Activated CD8-positive, alpha-beta memory T cell treated with anti-CD3 and anti-CD28 coated beads for 48 hours (primary cell): ENCODE data around the gene HCFC1R1.
"Not testable (repeated sequence)": the region's sequence is repeated elsewhere in the genome, so short reads cannot be mapped to it uniquely, and the experiment has no call there.

Source experiments
- DNase-seq, 3 experiments: peaks; one replicate each; pipeline ENCODE4 v3.0.0-alpha.2; 2020; ENCODE audit warnings: low read depth in 2 of 3, low spot score in 2 of 3

Gene HCFC1R1

GRCh38 chr16:3057181-3058138, 33.7 kb upstream of the HCFC1R1 start:
- DNase-seq: no peak

- DNase-seq: no peak
Observed at GRCh38 chr16:3056336-3057180, 32.8 kb upstream of the HCFC1R1 start.

DNA sequence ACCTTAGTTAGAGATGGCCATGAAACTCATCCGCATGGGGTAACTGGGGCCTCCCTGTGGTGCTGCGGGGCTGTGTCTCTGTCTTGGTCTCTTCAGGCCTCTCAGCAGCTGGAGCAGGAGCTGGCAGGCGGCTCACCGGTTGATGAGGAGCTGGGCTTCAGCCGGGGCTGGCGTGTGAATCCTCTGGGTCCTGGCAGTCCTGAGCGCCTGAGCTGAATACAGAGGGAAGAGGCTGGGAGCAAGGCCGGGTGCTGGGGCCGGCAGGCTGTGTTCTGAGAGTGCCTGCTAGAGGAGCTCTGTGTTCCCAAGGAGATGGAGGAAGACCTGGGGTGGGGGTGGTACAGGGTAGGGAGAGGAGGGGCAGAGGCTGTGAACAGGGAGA, 32.0 kb upstream of the HCFC1R1 start:
- not testable (repeated sequence) for DNase-seq

- DNase-seq: no peak
Observed at GRCh38 chr16:3054965-3055733, 31.4 kb upstream of the HCFC1R1 start.

DNA sequence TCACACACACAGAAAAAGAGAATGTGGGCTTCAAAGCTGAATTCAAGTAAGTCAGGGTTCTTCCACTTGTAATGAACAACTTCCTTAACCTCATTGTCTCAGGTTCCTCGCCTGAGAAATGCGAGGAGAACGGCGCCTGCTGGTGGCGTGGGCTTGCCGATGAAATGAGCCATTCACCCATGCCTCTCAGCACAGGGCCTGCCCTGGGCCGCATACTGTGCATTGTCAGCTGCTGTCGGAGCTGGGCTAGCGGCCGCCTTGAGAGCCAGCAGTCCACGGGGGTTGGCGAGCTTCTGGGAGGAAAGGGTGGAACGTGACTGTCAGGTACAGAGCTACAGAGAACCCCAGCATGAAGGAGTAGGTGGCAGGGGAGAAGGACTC, 29.6 kb upstream of the HCFC1R1 start:
- not testable (repeated sequence) for DNase-seq

GRCh38 chr16:3052571-3053329, 29.0 kb upstream of the HCFC1R1 start:
- not testable (repeated sequence) for DNase-seq

- no peak for DNase-seq
Observed at GRCh38 chr16:3051494-3051893, 27.8 kb upstream of the HCFC1R1 start.

DNA sequence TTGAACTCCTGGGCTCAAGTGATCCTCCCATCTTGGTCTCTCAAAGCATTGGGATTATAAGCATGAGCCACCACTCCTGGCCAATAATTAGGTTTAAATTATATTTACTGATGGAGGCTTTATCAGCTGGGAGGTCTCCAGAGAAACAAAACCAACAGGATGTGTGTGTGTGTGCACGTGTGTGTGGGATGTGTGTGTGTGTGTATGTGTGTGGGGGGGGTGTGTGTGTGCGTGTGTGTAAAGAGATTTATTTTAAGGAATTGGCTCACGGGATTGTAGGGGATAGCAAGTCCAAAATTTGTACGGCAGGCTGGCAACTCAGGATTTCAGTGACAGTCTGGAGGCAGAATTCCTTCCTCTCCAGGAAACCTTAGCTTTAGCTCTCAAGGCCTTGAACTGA, 27.3 kb upstream of the HCFC1R1 start:
- DNase-seq: no peak

GRCh38 chr16:3050487-3050886, 26.7 kb upstream of the HCFC1R1 start:
- DNase-seq: no peak

DNA sequence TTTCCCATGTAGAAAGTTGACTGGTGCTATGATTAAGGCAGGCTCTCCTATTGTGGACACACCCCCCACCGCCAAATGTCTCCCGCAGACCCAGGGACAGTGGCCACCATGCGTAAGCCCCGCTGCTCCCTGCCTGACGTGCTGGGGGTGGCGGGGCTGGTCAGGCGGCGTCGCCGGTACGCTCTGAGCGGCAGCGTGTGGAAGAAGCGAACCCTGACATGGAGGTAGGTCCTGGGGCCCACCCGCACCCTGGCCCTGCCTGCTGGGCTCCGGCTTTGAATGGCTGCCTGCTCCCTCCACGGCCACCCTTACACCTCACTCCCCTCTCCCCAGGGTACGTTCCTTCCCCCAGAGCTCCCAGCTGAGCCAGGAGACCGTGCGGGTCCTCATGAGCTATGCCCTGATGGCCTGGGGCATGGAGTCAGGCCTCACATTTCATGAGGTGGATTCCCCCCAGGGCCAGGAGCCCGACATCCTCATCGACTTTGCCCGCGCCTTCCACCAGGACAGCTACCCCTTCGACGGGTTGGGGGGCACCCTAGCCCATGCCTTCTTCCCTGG, 26.3 kb upstream of the HCFC1R1 start:
- DNase-seq: no peak

- no peak for DNase-seq
Observed at GRCh38 chr16:3047387-3047720, 23.6 kb upstream of the HCFC1R1 start.

GRCh38 chr16:3046641-3047386, 23.1 kb upstream of the HCFC1R1 start:
- DNase-seq: no peak

- no peak for DNase-seq
Observed at GRCh38 chr16:3045758-3046640, 22.3 kb upstream of the HCFC1R1 start, which contains the start of gene MMP25. MMP25 (plus strand) TSS chr16:3046561; CDS start chr16:3046918, 357 bp downstream.

DNA sequence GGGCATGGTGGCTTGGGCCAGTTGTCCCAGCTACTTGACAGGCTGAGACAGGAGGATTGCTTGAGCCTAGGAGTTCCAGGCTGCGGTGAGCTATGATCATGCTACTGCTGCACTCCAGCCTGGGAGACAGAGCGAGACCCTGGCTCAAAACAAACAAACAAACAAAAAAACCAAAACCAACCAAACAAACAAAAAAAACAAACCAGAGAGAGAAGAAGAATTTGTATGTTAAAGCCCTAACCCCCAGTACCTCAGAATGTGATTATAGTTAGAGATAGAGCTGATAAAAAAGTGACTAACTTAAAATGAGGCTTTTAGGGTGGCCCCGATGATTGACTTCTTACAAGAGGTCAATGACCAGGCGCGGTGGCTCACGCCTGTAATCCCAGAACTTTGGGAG, 21.0 kb upstream of the HCFC1R1 start:
- no peak for DNase-seq

DNA sequence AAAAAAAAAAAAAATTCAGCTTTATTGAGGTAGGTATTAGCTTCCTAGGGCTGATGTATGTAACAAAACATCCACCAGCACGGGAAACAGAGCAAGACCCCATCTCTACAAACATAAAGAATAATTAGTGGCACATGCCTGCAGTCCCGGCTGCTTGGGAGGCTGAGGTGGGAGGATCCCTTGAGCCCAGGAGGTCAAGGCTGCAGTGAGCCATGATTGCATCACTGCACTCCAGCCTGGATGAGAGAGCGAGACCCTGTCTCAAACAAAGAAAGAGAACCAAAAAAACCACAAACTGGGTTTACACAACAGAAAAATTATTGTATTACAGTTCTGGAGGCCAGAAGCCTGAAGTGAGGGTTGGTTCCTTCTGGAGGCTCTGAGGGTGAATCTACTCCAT, 18.6 kb upstream of the HCFC1R1 start:
- no peak for DNase-seq

DNA sequence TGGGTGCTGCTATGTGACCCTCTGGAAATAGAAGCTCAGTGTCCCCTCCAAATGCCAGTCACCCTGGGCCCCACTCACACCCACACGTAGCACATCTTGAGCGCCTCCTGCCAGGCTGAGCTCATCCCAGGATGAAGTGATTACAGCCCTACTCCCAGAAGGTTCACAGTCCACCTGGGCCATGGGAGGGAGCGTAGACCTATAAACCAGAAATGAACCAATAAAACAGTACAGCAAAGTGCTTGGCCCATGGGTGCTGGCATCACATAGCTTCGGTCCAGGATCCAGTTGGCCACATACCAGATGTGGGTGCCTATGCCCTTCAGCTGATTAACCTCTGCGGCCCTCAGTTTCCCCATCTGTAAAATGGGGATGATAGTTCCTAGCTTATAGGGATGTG, 15.2 kb upstream of the HCFC1R1 start:
- no peak for DNase-seq

GRCh38 chr16:3038256-3038655, 14.5 kb upstream of the HCFC1R1 start:
- DNase-seq: no peak

- DNase-seq: no peak
Observed at GRCh38 chr16:3036726-3037315, 13.1 kb upstream of the HCFC1R1 start, which contains the start of gene BICDL2. BICDL2 (minus strand) TSS chr16:3036944; CDS start chr16:3035496, 1,448 bp downstream.
